K562 (cell line): ENCODE results near the gene RSRP1. TPM values are rescaled to one million over a fixed set of nuclear protein-coding genes. Genes with fewer than 3 reads are reported as not detected.

Experiments
- DEAF1 ChIP-seq: fragments of 450-650 bp; formaldehyde crosslinking; IDR thresholded peaks from 2 replicates; pipeline ENCODE4 v1.4.0; 2020; ENCODE audit warnings: mild to moderate bottlenecking, moderate library complexity
- FOXK2 ChIP-seq, 2 experiments: fragments of 450-650 bp; IDR thresholded peaks in 1 of 2; conservative IDR thresholded peaks in 1 of 2; 2 replicates each; pipeline ENCODE4 v1.6.1; 2016; ENCODE audit warnings: low read depth in 2 of 2, mild to moderate bottlenecking in 1 of 2
- GTF2A2 ChIP-seq: IDR thresholded peaks from 2 replicates; pipeline ENCODE4 v1.6.1; 2016; ENCODE audit warnings: mild to moderate bottlenecking, missing genetic modification characterization, missing compliant biosample characterization
- IRF1 ChIP-seq: sonication (generic); formaldehyde crosslinking; IDR thresholded peaks from 2 replicates; pipeline ENCODE4 v1.8.0; 2022; ENCODE audit warnings: missing genetic modification reagents, mild to moderate bottlenecking, borderline replicate concordance
- KDM1A ChIP-seq, 2 experiments: fragments of 450-650 bp; IDR thresholded peaks; 2 replicates each; pipeline ENCODE4 v1.6.1; 2016; ENCODE audit warnings: mild to moderate bottlenecking in 2 of 2
- MECOM ChIP-seq: fragments of 250-450 bp; sonication (Bioruptor Pico); IDR thresholded peaks from 2 replicates; pipeline ENCODE4 v1.8.0; 2022; ENCODE audit warnings: inconsistent platforms
- MTA1 ChIP-seq: fragments of 450-650 bp; IDR thresholded peaks from 2 replicates; pipeline ENCODE4 v1.6.1; 2017; ENCODE audit warnings: borderline replicate concordance
- PHF21A ChIP-seq: fragments of 450-650 bp; IDR thresholded peaks from 2 replicates; pipeline ENCODE4 v1.6.1; 2017; ENCODE audit warnings: low read depth, borderline replicate concordance
- PHTF2 ChIP-seq: fragments of 250-450 bp; sonication (Bioruptor Pico); IDR thresholded peaks from 2 replicates; pipeline ENCODE4 v1.5.0; 2021; ENCODE audit warnings: mild to moderate bottlenecking
- PTTG1 ChIP-seq: fragments of 450-650 bp; IDR thresholded peaks from 2 replicates; pipeline ENCODE4 v1.6.1; 2016; ENCODE audit warnings: low read depth, mild to moderate bottlenecking, missing genetic modification characterization, missing compliant biosample characterization
- RERE ChIP-seq: sonication (generic); formaldehyde crosslinking; IDR thresholded peaks from 2 replicates; pipeline ENCODE4 v1.8.0; 2023; ENCODE audit warnings: missing genetic modification reagents, mild to moderate bottlenecking, borderline replicate concordance
- SREBF1 ChIP-seq: fragments of 150-350 bp; IDR thresholded peaks from 2 replicates; pipeline ENCODE4 v1.6.1; 2014; ENCODE audit warnings: antibody characterized with exemption, low read depth, low read length, borderline replicate concordance
- TBL1XR1 ChIP-seq, 2 experiments: IDR thresholded peaks; 2 replicates each; pipeline ENCODE4 v1.6.1; 2012; ENCODE audit warnings: improper control_type of control experiment in 2 of 2, low read length in 2 of 2, mild to moderate bottlenecking in 1 of 2
- ZBTB12 ChIP-seq: fragments of 250-450 bp; sonication (Bioruptor Pico); IDR thresholded peaks from 2 replicates; pipeline ENCODE4 v1.4.0; 2020
- ZBTB17 ChIP-seq: fragments of 450-650 bp; formaldehyde crosslinking; IDR thresholded peaks from 2 replicates; pipeline ENCODE4 v1.4.0; 2020; ENCODE audit warnings: mild to moderate bottlenecking
- ZBTB8A ChIP-seq: fragments of 450-650 bp; IDR thresholded peaks from 2 replicates; pipeline ENCODE4 v1.6.1; 2018; ENCODE audit warnings: mild to moderate bottlenecking, moderate library complexity; ENCODE audit not compliant: partially characterized antibody
- ZNF239 ChIP-seq: fragments of 250-450 bp; sonication (Bioruptor Pico); IDR thresholded peaks from 2 replicates; pipeline ENCODE4 v1.4.0; 2020; ENCODE audit warnings: mild to moderate bottlenecking
- ZNF431 ChIP-seq: sonication (generic); formaldehyde crosslinking; IDR thresholded peaks from 2 replicates; pipeline ENCODE4 v1.8.0; 2022; ENCODE audit warnings: mild to moderate bottlenecking, missing genetic modification reagents
- ZNF584 ChIP-seq: fragments of 200-800 bp; sonication (Bioruptor generic); IDR thresholded peaks from 2 replicates; pipeline ENCODE4 v1.6.1; 2016; ENCODE audit warnings: low read depth, mild to moderate bottlenecking, missing genetic modification characterization, missing compliant biosample characterization
- polyA plus RNA-seq, 8 experiments: library from polyadenylated mRNA; depleted of rRNA in 4 of 8; stranded (reverse) in 5 of 8; unstranded in 3 of 8; fragments of >200 nt; fragmentation: Nextera tagmentation in 2 of 8; fragmentation: Illumina TruSeq in 1 of 8; extraction: Ambion mirVana in 2 of 8; extraction: Trizol in 1 of 8; gene quantifications; 2 replicates each; pipeline versions ENCODE4 v1.2.1 to v1.2.3, GENCODE V29; 2011 to 2014; ENCODE audit warnings: inconsistent platforms in 1 of 8, missing spikeins in 1 of 8
- total RNA-seq, 7 experiments: library from RNA; depleted of rRNA in 6 of 7; stranded (reverse); fragments of >200 nt in 6 of 7; fragmentation: Illumina TruSeq in 2 of 7; extraction: Trizol in 2 of 7; gene quantifications; 2 replicates each; pipeline versions ENCODE4 v1.2.1 to v1.2.3, GENCODE V29; 2011 to 2021; ENCODE audit warnings: low replicate concordance in 1 of 7

The RSRP1 gene
- total and polyA plus RNA-seq, 9 of the 15 experiments (the other 6 are each of a cell fraction or from before 2014, with no cell fraction given) = 27.2 to 283 (median 146) TPM

- no peak for TF ChIP-seq RERE (CRISPR knock-in tag)
- no peak for TF ChIP-seq PHTF2
- TF ChIP-seq ZNF431 (CRISPR knock-in tag) = no peak
- no peak for TF ChIP-seq PHF21A
- no peak for TF ChIP-seq ZBTB8A
- no peak for TF ChIP-seq ZBTB17
- TF ChIP-seq SREBF1 = no peak
- no peak for TF ChIP-seq IRF1 (CRISPR knock-in tag)
- TF ChIP-seq GTF2A2 (tag) = no peak
- no peak for TF ChIP-seq PTTG1 (tag)
- no peak for TF ChIP-seq DEAF1
- no peak for TF ChIP-seq FOXK2 (conservative IDR thresholded peaks at IDR 0.05 in 1 of 2, IDR thresholded peaks at IDR 0.05 in 1 of 2; ENCODE audit: low read depth in 2 of 2)
- no peak for TF ChIP-seq ZNF584 (CRISPR knock-in tag)
- TF ChIP-seq ZNF239 (CRISPR knock-in tag) = no peak
- TF ChIP-seq TBL1XR1 (IDR thresholded peaks at IDR 0.05; ENCODE audit: low read length in 2 of 2) = peak in 1 of 2 experiments; percentile 55; a peak in 1 of 4 replicates
- TF ChIP-seq KDM1A (IDR thresholded peaks at IDR 0.05) = no peak
- TF ChIP-seq MECOM (CRISPR knock-in tag) = no peak
- no peak for TF ChIP-seq ZBTB12 (CRISPR knock-in tag)
- no peak for TF ChIP-seq MTA1
Observed at GRCh38 chr1:25246600-25247023, 642 bp downstream of the RSRP1 start (continued).
